ENCODE measurements around the gene PEA15. TPM values are rescaled to one million over a fixed set of nuclear protein-coding genes. Genes with fewer than 3 reads are reported as not detected.

PEA15 gene
- total and polyA plus RNA-seq, 9 of the 15 experiments (the other 6 are each of a cell fraction or from before 2014, with no cell fraction given) = 8.2 to 175 (median 35.4) TPM

GRCh38 chr1:160261893-160262794 is 57.0 kb downstream of the PEA15 start, which contains the start of gene DCAF8:
TSS of gene DCAF8 (minus strand) at chr1:160262549. CDS start at chr1:160244008, 18,541 bp downstream.
- WGBS (ENCODE audit: insufficient coverage, low coverage, missing lambda C conversion rate) = 0% methylated on average over 57 of the region's 67 CpGs
- in situ Hi-C loops (cut with MboI) = no loop called here
- ChIA-PET POLR2A (interaction anchor here (0.6 to 3.0 kb wide), 22 partner anchors 9 to 337 kb away, joined by 3 to 31 read pairs (median 4); partner anchors contain the start of genes IGSF8, PEX19 and TAGLN2), CTCF (ENCODE audit: low intra/inter-chr PET ratio) (no interaction called here)
- H3K9me1 ChIP-seq (ENCODE audit: control insufficient read depth, insufficient read depth, low read length) = no peaks in the 10 kb centered on the region
- H3K4me2 ChIP-seq (ENCODE audit: insufficient read depth, low read length) = peak within 1 kb of the TSS; percentile 93
- no peaks in the 10 kb centered on the region for H3K27me3 ChIP-seq (ENCODE audit: control insufficient read depth in 2 of 2, insufficient read depth in 2 of 2, low read length in 2 of 2)
- FAIRE-seq = peak; percentile 97
- BruUV-seq (replicated peaks) = TSS peak; percentile 53
- peaks cover 24% of the 10 kb centered on the region; the same call in 2 of the 3 replicates for H3K36me3 ChIP-seq (ENCODE audit: control insufficient read depth, insufficient read depth, low read length)
- peak within 1 kb of the TSS; percentile 77 for H3K4me3 ChIP-seq
- intact Hi-C loops (cut with micrococcal nuclease) = loop anchor here (5.0 to 10.0 kb wide), 2 partner anchors 115 to 337 kb away; partner anchors contain the start of gene TAGLN2
- peak within 1 kb of the TSS; percentile 98 to 99 for H3K9ac ChIP-seq (ENCODE audit: insufficient read depth in 1 of 2, low read depth in 2 of 2, low read length in 2 of 2)
- peaks cover 50% of the 10 kb centered on the region for H3K79me2 ChIP-seq (ENCODE audit: control insufficient read depth, insufficient read depth, low read length)
- no peaks in the 10 kb centered on the region for H3K9me3 ChIP-seq (replicated peaks; ENCODE audit: control insufficient read depth, insufficient read depth, low read depth, low read length)
- ATAC-seq = peak; percentile 94
- H3K27ac ChIP-seq (ENCODE audit: extremely low read depth, low read depth, low read length) = peak within 1 kb of the TSS; percentile 98
- H3K4me1 ChIP-seq (replicated peaks in 1 of 2; ENCODE audit: control insufficient read depth in 2 of 2, insufficient read depth in 2 of 2, low read length in 2 of 2) = peaks cover 6 to 20% of the 10 kb centered on the region in 2 experiments; a peak in 4 of 5 replicates
- DNase-seq (ENCODE audit: extremely low read depth in 1 of 4, low spot score in 3 of 4) = peak; percentile 93 to 99 (median 95)
- H2AFZ ChIP-seq (ENCODE audit: low read depth, low read length) = peak within 1 kb of the TSS; percentile 95
- no peaks in the 10 kb centered on the region for H4K20me1 ChIP-seq (replicated peaks; ENCODE audit: control insufficient read depth, insufficient read depth, low read length)
- TF ChIP-seq TAF9B (IDR thresholded peaks at IDR 0.05; ENCODE audit: partially characterized antibody) (peak; percentile 99), ZNF766 (CRISPR knock-in tag; conservative IDR thresholded peaks at IDR 0.05) (peak; percentile 35; the same call in 1 of the 2 replicates), GTF2A2 (tag; IDR thresholded peaks at IDR 0.05) (0 out of 2 replicates have a peak, but pooled peaks have one; percentile 49), ZSCAN29 (IDR thresholded peaks at IDR 0.05) (no peak), NR4A1 (CRISPR knock-in tag; IDR thresholded peaks at IDR 0.05) (no peak), NR4A1 (tag; IDR thresholded peaks at IDR 0.05) (no peak), MEF2A (IDR thresholded peaks at IDR 0.05; ENCODE audit: control insufficient read depth, low read depth, low read length) (no peak), ZFX (CRISPR knock-in tag; IDR thresholded peaks at IDR 0.05) (peak; percentile 100), ILF3 (IDR thresholded peaks at IDR 0.05; ENCODE audit: borderline replicate concordance) (no peak), BRF2 (IDR thresholded peaks at IDR 0.05; ENCODE audit: borderline replicate concordance, insufficient read depth, insufficient read length) (no peak), KDM5B (IDR thresholded peaks at IDR 0.05; ENCODE audit: insufficient replicate concordance, low read depth, low read length) (peak; percentile 94), HMGN3 (IDR thresholded peaks at IDR 0.05; ENCODE audit: borderline replicate concordance, extremely low read depth, insufficient read length, low read depth, low read length) (peak; percentile 88), HNRNPH1 (optimal IDR thresholded peaks at IDR 0.05; ENCODE audit: low read depth, low read length) (no peak), GTF2F1 (IDR thresholded peaks at IDR 0.05; ENCODE audit: low read depth, low read length) (no peak), PPARD (CRISPR knock-in tag; IDR thresholded peaks at IDR 0.05) (no peak), RBBP5 (IDR thresholded peaks at IDR 0.05; ENCODE audit: borderline replicate concordance, insufficient read depth, low read length, poor library complexity, severe bottlenecking) (peak; percentile 96), POLR3A (IDR thresholded peaks at IDR 0.05; ENCODE audit: borderline replicate concordance, extremely low read depth, insufficient read depth, insufficient read length) (no peak)
- TF ChIP-seq, protein P1, sequence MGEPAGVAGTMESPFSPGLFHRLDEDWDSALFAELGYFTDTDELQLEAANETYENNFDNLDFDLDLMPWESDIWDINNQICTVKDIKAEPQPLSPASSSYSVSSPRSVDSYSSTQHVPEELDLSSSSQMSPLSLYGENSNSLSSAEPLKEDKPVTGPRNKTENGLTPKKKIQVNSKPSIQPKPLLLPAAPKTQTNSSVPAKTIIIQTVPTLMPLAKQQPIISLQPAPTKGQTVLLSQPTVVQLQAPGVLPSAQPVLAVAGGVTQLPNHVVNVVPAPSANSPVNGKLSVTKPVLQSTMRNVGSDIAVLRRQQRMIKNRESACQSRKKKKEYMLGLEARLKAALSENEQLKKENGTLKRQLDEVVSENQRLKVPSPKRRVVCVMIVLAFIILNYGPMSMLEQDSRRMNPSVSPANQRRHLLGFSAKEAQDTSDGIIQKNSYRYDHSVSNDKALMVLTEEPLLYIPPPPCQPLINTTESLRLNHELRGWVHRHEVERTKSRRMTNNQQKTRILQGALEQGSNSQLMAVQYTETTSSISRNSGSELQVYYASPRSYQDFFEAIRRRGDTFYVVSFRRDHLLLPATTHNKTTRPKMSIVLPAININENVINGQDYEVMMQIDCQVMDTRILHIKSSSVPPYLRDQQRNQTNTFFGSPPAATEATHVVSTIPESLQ (CRISPR knock-in tag; IDR thresholded peaks at IDR 0.05) = peak; percentile 94; the same call in 1 of the 2 replicates
